HG02642 (cell line): ENCODE data around the gene CCL19.
A peak's percentile ranks its signal among the peaks of the same experiment; 100 is the strongest.
"Not testable (repeated sequence)": the region's sequence is repeated elsewhere in the genome, so short reads cannot be mapped to it uniquely, and the experiment has no call there.

Experiments
- ATAC-seq: cut with Tn5 transposase; IDR thresholded peaks from one replicate; pipeline ENCODE4 v1.9.1; 2021; ENCODE audit warnings: mild to moderate bottlenecking; ENCODE audit not compliant: unreplicated experiment, poor library complexity

CCL19 gene

DNA sequence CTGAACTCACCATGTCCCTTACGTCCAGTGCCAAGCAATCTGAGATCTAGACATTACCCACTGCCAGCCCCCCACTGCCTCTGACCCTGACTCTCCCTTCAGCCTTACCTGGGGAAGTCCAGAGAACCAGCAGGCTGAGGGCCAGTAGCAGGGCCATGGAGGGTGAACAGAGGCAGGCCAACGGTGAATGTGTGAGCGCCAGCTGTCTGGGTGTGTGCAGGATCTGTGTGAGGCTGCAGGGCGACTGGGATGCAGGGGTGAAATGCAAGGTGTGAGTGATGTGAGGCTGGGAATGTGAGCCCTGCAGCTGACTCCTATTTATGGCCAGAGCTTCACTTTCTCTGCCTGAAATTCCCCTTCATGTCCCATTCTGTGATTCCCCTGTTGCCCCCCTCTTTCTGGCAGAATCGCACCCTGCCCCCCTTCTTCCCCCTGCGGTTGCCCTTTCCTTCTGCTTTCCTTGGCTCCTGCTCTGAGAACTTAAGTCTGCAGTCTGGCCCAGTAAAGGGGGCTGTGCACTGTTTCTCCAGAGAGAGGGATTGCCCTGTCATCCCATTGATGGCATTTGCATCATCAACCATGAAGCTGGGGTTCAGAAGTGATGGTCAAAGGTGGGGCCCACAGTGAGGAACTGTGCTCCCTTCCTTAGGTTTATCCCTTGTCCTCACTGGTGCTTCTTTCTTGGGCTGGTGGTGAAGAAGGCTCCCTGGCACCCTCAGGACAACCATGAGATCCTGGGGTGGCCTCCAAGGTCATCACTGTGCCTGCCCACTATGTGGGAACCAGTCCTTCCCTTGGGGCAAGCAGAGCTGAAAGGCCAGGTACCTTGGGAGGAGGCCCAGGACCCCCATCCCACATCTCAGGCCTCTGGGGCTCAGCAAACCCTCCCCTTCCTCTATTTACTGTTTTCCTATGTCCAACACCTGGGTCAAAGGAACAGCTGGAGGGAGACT, at the start of gene CCL19:
Gene CCL19 (minus strand): TSS at position 294 of the 953 bp plus-strand sequence. CDS start 137 bp downstream, at position 157.
- ATAC-seq = no peak

DNA sequence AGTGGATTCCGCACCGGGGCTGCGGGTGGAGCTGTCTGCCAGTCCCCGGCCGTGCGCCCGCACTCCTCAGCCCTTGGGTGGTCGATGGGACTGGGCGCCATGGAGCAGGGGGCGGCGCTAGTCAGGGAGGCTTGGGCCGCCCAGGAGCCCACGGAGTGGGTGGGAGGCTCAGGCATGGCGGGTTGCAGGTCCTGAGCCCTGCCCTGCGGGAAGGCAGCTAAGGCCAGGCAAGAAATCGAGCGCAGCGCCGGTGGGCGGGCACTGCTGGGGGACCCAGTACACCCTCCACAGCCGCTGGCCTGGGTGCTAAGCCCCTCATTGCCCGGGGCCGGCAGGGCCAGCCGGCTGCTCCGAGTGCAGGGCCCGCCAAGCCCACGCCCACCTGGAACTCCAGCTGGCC, 49.1 kb upstream of the CCL19 start:
- not testable (repeated sequence) for ATAC-seq

DNA sequence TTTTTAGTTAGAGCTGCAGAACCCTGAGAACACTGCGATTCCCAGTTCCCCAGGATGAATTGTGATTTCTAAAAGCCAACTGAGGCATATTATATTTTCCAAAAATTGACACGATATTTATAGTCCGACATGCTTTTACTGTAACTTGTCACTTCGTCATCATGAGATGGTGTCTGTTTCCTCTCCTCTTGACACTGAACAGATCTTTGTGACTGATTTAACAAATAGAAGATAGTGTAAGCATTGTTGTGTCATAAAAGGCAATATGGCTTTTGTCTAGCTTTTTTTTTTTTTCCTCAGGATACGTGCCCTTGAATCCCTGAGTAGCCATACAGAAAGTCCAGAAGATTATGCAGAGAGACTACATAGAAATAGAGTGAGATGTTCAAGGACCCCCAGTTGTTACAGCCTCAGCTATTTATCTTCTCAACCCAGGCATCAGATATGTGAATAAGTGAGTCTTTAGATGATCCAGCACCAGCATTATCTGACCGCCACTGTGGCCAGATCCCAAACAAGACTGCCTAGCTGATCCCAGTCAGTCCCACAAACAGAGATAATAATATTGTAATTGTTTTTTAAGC, 46.7 kb upstream of the CCL19 start:
- ATAC-seq = no peak

DNA sequence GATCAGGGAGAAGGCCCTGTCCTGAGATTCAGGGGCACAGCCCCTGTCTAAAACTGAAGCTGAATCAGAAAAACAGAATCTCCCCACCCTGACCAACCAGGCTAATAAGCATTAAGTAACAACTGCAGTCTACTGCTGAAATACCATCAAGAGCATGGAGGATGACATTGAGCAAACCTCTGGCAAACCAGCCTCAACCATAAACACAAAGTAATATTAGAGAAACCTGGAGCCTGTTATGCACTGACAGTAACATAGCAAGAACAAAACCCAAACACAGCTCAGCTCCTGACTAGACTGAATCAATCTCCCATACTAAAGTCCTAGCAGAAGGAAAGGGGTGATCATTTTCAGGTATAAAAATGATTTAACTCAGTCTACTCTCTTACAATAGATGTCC, 43.6 kb upstream of the CCL19 start:
- no peak for ATAC-seq

DNA sequence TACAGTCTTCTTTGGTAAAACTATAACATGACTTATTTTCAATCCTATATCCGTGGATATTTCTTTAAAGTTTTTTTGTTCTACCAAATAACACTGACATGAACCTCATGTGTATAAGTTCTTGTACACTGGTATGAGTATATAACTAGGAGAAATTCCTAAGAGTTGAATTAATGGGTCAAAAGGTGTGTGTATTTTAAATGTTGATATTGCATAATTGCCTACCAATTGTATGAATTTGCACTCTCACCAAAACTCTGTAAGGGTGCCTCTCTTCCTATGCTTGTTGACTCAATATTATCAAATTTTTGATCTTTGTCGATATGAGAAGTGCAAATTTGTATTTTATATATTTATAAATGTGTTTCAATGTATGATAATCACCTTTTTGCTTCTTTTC, 41.8 kb upstream of the CCL19 start:
- ATAC-seq = no peak

DNA sequence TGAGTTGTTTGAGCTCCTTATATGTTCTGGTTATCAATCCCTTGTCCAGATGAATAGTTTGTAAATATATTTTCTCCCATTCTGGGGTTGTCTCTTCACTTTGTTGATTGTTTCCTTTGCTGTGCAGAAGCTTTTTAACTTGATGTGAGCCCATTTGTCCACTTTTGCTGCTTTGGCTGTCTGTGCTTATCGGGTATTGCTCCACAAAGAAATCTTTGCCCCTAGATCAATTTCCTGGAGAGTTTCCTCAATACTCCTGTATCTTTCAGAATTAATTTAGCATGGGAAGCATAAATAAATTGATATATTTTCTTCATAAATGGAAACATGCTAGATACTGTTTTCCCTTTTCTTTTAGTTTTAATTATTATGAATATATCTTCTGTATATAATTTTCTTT, 41.4 kb upstream of the CCL19 start:
- no peak for ATAC-seq

DNA sequence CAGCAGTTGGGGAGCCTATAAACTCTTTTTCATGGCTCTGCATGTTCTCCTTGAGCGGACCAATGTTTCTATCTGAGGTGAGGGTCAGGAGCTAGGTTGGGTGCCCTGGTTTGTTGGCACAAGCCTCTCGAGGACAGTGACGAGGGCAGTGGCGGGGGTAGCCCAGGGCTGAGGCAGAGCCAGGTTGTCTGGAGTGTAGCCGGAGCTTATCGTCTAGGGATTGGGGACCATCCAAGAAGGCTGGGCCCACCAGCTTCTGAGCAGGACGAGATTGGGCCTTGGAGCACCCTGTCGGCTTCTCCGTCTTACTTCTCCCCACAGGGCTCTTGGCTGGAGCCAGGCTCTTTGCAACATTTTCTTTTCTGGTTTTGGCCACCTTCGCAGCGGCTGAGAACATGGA, 32.1 kb upstream of the CCL19 start:
- no peak for ATAC-seq

DNA sequence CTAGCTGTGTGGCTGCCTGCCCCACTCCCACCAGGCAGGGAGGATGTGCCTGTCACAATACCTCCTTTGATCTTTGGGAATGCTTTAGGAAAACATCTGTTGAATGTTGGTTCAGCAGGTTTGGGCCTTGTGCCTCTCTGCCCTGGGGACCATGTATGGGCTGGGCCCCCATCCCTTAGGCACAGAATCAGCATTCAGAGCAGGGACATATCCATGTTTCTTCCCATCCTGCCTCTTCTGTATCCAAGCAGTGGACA, 28.6 kb upstream of the CCL19 start:
- not testable (repeated sequence) for ATAC-seq

DNA sequence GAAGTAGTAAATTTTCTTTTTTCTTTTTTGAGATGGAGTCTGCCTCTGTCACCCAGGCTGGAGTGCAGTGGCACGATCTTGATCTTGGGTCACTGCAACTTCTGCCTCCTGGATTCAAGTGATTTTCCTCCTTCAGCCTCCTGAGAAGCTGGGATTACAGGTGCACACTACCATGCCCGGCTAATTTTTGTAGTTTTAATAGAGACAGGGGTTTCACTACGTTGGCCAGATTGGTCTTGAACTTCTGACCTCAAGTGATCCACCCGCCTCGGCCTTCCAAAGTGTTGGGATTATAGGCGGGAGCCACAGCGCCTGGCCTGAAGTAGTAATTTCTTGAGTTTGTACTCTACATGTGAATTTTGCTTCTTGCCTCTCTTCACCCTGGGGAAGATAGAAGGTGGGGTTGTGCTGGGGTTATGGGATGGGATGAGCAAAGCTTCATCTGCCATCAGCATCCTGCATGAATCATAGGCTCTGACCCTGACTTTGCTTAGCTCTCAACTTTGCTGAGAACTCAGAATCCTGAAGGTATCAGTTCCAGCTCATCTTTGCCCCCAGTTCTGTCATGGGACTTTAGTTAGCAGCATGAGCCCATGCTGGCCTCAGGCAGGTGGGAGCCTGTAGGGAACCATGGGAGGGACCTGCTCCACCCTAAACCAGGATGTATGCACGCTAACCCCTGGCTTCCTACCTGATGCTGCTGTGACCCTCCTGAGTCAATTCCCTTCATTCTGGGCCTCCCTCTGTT, 28.1 kb upstream of the CCL19 start:
- ATAC-seq = no peak

DNA sequence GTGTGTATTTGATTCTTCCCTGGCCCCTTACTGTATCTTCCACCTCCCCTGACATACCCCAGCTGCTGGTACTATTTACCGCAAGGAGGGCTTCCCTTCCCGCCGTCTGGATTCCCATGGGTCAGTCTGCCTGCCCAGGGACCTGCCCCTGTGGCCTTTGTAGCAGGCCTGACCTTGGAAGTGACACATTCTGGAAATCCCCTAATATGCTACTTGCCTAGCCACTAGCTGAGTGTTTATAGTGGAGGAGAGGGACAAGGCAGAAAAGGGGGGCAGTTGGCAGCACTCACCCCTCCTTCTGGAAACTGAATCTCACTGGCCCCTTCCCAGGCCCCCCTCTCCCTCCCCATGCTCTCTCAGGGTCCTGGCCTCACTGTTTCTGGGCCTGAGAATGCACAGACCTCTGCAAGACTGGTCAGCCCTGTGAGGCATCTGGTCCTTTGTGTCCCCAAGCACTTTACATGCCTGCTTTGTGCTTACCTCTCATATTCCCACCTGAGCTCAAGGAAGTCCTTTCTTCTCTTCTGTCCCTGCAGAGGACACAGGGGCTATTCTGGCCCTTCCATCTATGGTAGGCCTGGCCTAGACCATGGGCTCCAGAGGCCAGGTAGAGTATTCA, 27.0 kb upstream of the CCL19 start:
- ATAC-seq = no peak

DNA sequence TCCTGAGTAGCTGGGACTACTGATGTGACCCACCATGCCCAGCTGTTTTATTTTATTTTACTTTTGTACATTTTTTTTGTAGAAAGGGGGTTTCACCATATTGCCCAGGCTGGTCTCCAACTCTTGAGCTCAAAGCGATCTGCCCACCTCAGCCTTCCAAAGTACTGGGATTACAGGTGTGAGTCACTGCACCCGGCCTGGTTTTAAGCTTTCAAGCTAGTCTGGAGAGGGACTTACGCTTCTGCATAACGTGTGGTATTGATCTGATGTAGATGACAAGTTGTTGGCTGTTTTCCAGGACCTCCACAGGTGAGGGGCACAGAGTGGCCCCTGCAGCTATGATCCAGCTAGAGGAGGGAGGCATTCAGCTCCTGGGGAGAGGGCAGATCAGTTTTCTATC, 25.6 kb upstream of the CCL19 start:
- ATAC-seq = no peak

DNA sequence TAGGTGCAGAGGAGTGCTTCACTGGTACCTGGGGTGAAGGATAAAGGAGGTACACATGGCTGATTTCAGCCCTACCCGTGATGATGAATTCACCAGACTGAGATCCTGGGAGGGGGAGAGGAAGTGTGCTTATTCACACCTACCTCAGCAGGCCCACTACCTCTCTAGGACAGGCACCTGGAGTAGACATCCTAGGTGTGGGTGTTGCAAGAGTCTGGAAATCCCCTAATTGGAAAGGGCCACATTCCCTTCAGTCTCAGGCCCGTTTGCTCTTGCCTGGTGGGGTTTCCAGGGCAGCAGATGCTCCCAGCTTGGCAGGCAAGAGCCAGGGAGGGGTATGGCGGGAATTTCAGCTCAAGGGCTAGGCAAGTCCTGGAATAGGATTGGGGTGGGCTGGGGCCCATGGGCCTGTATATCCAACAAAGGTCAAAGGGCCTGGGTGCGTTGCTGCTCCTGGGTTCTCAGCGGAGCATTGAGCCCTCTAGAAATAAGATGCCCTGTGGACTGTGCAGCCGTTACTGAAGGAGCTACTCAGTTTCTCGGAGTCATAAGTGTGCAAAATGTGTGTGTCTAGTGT, 24.7 kb upstream of the CCL19 start:
- ATAC-seq = no peak

DNA sequence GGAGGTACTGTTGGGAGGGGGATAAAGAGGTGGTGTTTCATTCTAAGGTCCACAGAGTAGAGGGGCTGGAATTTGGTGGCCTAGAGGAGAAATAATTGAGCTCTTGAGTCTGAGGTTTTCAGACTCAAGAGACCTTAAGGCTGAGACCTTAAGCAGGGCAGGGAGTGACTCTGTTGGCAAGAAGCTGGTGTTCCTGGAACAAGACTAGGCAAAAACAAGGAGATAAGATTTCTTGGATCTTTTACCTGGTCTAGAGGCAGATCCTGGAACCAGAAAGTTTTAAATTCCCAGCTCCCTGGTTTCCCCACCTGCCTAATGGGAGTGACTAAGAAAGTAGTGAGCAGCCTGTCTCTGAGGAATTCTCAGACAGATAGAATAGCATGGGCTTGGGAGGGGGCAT, 22.9 kb upstream of the CCL19 start:
- no peak for ATAC-seq

DNA sequence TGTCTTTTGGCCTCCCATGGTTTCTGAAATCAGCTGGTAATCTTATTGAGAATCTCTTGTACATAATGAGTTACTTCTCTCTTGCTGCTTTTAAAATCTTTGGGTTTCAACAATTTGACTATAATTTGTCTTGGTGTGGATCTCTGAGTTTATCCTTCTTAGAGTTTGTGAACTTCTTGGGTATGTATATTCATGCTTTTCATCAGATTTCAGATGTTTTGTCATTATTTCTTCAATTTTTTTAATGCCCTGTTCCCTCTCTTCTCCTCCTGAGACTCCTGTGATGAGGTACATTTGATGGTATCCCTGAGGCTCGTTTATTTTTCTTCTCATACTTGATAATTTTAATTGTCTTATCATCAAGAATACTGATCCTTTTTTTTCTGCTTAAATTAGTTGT, 21.1 kb upstream of the CCL19 start:
- no peak for ATAC-seq

DNA sequence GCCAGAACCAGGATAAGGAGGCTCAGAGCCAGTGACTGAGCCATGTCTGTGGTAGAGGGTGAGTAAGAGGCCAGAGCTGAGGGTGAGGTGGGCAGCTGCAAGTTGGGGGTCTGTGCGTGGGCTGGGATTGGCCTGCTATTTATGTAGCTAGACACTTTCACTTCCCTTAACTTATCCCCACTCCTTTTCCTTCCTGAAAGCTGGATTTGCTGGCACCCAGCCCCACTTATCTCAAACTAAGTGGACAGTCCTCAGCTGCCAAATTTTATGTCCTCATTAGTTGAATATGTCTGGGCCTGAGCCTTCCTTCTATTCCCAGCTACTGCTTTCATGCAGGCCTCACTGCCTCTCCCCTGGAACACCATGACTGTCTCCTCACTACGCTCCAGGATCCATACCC, 18.9 kb upstream of the CCL19 start, which contains the start of gene CCL21:
Gene CCL21 (minus strand): TSS at position 114 of the 400 bp plus-strand sequence. CDS start 70 bp downstream, at position 44.
- ATAC-seq = no peak

DNA sequence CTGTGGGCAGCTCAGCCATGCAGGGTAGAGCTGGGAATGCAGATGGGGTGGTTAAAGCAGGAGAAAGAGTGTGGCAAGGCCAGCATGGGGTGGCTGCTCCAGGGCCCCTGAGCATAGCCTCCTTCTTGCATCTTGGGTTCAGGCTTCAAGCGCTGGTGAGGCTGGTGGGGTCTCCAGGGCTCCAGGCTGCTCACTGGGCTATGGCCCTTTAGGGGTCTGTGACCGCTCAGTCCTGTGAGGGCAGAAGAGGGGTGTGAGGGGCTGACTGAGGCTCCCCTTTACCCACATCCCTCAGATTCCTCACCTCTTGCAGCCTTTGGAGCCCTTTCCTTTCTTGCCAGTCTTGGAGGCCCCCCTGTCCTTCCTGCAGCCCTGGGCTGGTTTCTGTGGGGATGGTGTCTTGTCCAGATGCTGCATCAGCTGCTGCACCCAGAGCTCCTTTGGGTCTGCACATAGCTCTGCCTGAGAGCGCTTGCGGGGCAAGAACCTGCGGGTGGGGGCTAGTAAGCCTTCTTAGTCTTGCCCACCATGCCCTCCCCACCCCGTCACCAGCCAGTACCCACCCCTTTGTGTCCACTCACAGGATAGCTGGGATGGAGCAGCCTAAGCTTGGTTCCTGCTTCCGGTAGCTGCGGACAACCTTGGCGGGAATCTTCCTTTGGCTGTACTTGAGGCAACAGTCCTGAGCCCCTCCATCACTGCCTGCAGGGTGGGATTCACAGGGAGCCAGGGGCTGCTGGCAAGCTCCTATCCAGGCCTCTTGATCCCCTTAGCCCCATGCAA, 18.3 kb upstream of the CCL19 start:
- ATAC-seq = no peak

DNA sequence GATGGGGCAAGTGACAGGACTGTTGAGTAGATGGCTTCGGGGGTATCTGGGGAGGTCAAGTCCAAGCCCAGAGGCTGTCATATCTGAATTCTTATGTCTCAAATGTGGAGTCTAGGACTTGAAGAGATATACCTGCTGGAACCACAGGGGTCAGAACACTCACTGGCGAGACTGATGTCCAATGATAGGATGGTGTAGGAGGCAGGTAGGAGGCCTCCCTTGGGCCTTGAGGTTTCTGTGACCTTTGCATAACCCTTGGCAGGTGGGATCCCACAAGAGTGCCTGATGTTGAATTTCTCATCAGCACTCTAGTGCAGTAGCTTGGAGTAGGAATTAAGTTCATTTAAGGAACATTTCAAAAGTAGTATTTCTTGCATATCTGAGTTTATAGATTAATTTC, 16.1 kb upstream of the CCL19 start:
- no peak for ATAC-seq

DNA sequence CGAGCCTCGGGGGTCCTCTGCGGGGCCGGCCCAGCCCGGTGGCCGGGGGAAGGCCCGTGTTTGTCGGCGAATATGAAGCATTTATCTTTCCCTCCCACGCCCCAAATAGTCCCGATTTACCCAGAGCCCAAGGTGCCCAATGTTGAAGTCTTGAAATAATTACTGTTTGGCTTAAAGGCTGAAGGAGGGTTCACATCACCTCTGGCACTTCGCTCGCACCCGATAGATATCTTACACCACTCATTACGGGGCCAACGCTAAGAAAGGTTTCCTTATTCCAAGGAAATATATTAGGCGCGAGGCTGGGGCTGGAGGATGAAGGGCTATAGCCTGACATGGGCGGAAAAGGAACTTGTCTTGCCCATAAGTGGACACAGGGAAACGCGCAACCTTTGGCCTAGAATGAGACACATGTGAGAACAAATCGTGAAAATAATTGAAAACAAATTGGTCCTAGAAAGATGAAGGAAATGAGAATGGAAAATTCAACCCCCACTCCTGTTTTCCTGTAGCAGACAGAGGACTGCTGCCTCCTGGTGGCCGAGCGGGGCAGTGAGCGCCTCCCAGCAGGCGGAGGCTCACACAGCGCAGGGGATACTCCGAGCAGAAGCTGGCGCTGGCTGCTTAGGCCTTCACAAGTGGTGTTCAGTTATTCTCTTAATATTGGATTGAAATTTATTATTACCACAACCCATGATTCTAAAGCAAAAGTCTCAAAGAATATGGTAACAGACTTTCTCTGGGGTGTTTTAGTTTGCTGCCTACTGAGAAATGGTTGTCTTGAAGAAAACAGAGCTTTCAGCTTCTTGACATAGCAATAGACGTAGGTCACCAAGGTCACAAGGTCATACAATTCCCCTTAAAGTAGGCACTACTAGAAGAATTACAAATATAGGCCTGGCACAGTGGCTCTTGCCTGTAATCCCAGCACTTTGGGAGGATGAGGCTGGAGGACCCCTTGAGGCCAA, 11.0 kb upstream of the CCL19 start:
- ATAC-seq = peak; percentile 71
